GM19463 (cell line): ENCODE measurements around the gene ALX4.

Experiments
- ATAC-seq: cut with Tn5 transposase; IDR thresholded peaks from one replicate; pipeline ENCODE4 v1.9.1; 2021; ENCODE audit warnings: mild to moderate bottlenecking, moderate library complexity; ENCODE audit not compliant: unreplicated experiment

The ALX4 gene

DNA sequence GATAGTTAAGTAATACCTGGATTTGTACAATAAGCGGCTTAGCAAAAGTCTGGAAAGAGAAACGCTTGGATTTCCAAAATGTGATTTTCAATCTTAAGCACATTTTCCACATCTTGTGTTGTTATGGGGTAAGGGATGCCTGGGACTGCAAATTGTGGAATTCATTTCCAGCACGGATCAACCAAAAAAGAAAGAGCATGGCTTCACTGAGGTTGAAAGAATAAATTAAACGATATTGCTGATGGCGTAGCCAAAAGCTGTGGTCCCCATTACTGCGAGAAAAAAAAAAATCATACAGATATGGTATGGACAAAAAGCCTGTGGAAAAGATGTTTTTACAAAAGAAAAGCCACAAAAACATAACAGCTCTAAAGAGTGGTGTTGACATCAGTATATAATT is 26.0 kb upstream of the ALX4 start:
- ATAC-seq: no peak

DNA sequence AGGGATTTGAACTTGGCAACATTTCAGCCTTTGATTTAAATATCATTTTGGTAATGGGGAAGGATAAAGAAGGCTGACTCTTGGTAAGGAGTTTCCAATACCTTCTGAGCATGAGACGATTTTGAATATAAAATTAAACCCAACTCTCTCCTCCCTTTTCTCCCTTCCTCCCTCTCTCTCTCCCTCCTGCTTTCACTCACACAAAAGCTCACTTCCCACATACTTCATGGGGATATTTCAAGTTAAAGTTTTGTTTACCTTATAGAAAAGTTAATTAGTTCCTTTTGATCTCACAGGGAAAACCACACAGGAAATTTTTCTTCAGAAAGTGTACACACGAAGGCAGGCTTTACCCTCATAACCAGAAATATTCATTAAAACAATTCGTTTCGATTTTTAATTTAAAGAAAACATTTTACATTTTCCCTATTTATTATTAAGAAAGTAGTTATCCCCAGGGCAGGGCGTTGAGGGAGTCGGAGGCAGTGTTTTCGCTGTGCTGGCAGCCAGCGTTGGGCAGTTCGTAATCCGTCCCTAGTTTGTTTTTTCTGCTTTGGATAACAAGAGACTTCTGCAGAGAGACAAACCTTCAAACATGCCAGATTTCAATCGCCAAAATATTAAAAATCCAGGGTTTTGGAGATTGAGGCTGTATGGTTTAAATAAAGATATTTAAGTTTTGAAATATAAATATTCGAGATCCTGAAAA is 25.3 kb upstream of the ALX4 start:
- ATAC-seq: no peak

DNA sequence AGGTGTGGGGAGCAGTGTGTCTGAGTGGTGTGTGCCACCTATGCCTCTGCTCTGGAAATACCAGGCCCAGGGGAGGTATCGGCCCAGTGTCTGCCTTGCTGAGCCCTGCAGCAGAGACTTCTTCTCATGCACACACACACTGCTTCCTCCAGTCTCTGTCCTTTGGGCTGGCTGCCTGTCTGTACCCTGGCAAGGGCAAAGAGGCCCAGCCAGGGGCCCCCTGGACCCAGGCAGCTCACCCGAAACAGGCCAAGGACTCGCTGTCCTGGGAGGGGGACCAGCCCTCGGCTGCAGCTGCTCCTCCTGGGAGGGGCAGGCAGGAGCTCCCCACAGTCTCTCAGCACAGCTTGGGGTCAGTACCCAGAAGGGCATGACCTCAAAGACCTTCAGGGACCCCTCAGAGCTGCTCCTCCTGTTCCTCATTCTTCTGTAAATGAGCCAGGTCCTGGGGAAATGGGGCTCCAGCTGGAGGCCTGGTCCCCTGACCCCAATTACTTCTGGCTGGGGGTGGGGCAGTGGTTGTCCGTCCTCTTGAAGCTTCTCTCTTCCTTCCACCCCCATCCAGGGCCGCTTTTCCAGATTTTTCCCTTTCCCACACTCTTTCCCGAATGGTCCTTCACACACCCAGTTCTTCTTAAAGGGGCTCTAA is 24.5 kb upstream of the ALX4 start:
- ATAC-seq: no peak

DNA sequence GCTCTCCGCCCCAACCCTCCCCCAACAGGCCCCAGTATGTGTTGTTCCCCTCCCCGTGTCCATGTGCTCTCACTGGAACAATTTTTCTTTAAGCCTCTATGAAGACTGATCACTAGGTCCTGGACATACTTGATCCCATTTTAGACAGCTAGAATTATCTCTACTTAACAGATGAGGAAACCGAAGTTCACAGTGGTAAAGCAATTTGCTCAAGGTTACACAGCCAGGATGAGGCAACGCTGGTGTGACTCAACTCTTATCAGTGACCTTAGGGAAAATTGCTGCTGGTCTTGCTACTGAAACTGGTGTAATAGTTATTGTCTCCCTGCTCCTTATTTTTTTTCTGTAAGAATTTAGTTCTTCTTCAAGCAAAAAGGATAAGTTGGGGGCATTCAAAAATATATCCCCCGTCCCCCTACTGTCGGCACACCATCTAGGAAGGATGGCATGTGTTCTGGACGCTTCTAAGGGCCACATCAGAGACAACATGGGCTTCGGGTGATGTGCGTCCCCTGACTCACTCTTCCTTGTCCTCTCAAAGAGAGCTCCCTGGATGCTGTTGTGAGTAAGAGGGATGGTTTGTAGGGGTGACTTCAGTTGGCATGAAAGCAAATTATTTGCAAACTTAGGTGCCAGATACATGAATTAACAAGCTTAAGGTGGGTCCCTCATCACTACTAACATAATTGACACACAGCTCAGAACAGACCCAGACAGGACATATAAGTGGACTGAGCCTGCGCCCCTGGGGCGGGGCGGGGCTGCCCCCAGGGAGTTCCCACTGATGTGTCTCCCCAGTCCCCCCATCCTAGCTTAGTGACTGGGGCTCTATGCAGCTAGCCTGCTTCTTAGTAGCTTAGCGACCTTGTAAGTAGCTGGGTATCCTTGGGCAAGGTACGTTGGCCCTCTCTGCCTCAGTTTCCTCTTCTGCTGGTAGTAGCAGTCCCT is 23.6 kb upstream of the ALX4 start:
- ATAC-seq: no peak

DNA sequence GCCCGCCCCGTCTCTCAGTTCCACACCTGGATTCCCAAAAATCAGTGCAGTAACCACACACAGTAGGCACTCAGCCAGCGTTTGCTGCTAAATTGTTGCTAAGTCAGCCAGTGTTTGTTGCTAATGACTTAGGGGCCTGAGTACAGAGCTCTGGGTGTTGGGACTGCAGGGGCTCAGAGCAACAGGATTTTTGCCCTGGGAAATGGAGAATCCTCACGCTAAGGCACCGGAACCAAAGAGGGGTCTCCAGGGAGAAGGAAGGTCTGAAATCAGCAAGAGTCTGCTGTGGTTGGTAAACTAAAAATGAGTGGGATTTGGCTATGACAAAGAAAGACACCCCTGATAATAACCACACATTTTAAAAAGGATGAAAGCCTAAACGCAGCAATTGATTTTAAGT is 22.7 kb upstream of the ALX4 start:
- no peak for ATAC-seq

DNA sequence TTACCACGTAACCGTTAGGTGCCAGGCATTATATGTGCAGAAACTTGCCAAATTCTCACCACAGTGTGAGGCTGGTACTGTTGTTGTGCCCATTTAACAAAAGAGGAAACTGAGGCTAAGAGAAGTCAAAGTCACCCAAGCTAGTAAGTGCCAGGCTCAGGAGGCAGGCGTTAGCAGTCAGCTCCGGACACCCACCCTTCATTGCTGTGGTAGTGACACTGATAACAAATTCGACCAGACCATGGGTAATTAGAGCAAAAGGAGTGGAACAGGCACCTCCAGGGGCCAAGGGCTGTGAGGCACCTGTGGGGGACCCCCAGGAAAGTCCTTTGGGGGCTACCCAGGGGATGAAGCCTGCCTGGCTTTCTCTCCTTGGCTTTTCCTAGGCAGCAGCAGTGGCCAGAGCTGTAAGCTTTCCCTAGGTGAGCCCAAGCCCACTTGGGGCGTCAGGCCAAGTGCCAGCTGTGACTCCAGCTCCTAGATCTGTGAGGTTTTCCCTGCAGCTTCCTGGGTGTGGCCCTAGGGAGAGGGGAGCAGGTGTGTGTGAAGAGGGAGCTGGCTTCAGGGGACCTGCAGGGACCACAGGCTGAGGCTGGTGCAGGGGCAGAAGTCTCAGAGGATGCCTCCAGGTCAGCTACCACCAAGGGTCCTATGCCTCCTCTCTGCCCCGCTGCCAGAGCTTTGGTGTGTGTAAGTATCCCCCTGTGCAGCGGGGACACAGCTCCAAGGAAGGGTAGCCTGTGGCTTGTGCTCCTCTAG is 19.7 kb upstream of the ALX4 start:
- ATAC-seq: no peak

DNA sequence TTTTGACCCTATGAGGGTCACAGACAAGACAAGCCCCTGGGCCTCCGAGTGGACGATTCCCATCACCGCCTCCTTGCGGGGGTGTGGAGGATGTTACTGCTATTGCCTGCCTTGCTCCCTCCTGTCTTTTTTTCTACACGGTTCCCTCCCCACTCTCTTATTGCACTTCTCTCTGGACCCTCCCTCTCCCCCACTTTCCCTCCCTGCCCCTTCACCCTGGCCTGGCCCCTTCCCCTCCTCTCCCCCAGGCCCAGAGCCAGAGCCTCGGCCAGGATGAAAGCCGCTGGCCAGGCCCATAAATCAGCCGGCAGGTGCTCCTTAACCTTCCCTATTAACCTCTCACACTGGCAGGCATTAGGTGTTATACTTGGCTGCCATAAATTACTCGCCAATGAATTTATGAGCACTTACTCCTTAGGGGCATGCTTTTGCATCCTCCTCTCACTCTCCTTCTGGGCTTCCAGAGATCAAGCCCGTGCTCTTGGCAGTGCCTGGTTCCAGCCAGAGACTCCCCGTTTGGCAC is 18.3 kb upstream of the ALX4 start:
- ATAC-seq: no peak

DNA sequence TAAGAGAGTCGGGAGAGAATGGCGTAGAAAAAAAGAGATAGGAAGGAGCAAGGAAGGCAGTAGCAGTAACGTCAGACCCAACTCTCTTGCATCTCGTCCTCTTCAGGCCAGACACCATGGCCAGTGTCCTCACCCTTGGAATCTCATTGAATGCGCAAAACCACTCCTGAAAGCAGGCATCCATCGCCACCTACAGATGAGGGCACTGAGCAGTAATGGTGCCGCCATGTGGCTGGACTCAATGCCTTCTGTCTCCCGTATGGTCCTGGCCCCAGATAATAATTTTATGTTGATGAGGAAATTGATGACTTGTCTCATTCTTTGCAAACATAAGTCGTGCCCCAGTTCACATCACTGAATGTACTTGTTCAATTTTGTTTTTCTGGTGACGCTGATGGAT is 17.8 kb upstream of the ALX4 start:
- no peak for ATAC-seq

DNA sequence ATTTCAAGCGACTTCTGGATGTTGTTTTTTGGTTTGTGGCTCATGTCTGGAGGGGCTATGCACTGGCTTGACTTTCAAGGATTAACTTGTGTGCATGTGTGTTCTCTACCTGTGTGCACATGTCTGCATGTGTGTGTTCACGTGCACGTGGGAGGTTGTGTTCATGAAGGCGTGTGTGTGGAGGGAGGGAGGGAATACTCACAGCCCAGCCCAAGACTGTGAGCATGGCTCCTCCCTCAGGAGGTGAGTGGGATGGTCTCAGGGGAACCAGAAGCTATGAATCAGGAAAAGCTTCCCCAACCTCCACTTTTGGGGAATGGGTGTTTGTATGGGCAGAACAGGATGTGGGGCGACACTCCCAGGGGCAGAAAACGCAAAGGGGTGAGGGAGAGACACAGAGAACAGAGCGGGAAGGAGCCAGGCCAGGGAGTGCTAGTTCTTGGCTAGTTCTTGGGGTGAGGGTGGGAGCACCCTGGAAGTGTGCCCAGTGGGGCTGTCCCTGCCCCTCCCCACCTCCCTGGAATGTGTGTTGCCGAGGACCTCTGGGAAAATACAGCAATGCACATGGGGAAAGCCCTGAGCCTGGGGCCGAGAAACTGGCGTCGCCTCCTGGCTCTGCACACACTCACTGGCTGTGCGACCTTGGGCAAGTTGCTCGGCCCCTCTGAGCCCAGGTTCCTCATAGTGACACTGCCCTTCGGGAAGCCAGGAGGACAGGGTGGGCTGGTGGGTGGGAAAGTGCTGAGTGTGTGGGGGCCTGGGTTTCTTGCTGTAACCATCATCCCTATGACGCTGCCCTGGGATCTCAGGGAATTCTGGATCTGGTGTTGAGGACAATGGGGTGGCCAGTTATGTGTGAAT is 16.9 kb upstream of the ALX4 start:
- no peak for ATAC-seq

DNA sequence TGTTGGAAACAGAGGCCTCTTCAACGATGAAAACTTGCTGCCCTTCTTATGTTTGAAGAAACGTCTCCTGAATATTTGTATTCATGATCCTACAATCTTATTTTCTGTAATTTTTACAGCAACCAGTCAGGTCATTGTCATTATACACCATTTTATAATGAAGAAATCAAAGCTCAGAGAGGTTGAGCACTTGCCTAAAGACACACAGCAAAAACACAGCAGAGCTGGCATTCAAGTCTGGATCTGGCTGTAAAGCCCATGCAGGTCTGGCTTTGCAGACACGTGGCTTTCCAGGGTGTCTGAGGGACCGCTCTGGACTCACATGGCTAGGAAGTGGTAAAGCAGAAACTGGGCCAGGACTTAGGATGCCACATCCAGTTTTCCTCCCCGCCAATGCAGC is 15.8 kb upstream of the ALX4 start:
- no peak for ATAC-seq

DNA sequence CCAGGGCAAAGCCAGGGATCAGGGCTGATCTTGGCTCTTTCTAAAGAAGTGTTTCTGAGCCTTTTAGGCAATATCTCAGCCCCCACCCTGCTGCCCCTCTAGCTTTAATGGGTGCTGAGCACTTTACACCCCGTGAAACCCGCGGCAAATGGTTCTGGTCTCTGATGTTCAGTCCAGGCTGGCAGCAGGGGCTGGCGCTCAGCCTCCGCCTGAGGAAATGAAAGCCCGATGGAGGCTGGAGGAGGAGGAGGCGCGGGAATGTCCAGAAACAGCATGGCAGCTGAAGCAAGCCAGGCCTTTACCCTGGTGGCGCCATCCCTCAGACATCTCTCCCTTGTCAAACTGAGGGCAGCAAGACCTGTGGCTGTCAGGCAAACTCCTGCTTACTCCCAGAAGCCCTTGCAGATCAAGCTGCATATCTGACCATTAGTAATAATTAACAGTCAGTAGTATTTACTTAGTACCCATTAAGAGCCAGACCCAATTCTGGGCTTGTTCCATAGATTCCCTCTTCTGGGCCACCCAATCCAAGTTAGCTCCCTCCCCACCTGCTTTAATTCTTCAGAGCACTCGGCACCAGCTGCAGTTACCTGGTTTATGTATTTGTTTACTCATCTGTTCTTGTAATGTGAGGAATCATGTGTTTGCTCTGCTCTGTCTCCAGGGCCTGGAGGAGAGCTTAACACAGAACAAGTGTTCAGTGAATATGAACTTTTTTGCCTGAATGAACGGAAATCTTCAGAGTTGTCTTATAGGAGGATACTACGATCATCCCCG is 15.0 kb upstream of the ALX4 start:
- no peak for ATAC-seq

DNA sequence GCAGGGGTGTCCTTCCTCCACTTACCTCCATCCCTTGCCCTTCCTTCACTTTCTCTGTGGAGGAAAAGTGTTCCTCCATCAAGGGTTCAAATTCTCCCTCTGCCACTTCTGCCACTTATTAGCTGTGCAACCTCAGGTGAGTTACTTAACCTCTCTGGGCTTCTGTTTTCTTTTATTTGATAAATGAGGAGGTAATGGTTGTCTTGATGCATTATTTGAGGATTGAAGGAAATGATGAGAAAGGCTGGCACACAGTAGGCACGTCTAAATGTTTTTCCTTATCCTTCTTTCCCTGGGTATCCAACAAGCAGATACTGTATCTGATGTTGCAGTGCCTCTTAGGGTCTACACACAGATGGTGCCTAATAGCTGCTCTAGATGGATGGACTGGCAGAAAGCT is 14.3 kb upstream of the ALX4 start:
- no peak for ATAC-seq

DNA sequence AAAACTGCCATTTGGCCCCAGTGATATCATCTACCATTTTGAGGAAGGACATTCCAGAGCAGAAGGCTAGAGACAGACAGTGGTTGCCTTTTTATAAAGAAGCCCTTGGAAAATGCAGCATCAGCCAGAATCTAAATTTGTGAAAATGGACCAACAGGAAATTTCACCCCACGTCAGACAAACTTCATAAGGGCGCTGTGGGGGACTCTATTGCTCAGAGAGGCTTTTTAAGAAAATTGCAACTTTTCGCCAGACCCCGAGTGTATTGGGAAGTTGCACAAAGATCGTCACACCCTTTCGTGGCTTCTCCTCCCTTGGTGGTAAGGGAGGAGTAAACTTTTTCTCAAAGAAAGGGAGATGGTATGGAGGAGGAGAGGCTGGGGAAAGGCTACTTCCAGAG is 12.3 kb upstream of the ALX4 start:
- no peak for ATAC-seq

DNA sequence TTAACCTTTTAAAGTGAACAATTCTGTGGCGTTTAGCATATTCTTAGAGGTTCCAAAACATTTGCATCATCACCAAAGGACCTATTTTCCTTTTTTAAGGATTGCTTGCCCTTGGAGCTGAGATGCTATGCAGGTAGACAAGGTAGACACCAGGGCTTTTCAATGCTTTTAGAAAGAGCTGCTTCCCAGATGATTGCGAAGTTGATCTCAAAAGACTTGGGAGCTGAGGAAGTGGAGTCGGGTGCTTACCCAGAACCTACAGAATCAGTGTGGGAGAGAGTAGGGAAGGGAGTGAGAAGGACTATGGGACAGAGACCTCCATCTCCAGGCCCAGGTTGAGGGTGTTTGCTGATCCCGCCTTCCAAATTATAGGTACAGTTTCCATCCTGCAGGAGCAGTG is 11.1 kb upstream of the ALX4 start:
- ATAC-seq: no peak

DNA sequence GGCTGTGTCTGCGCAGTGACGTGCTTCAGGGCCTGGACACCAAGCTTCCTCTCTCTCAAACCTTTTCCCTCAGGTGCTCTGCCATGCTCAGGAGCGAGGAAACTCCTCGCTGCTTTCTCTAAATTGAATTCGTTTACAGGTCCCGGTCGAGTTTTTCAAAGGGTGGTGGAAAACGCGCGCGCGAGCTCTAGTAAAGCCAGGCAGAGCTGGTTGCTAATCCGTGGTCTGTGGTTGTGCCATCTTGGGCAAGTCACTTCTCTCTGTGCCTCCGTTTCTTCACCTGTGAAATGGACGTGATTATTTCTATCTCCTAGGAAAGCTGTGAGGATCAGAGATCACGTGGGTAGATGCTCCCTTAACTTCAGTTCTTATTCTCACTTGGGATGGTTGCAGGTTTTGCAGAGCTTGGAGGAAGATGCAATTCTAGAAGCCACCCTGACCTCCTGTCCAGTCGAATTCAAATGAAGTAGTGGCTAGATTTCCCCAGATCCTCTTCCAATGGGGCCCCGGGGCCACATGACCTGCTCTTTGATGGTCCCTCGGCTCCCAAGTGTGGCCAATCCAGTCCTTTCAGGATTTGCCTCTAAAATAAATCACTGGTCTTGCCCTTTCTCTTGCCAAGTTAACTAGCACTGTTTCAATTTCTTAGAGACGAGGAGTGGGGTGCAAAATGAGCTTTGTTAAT is 10.5 kb upstream of the ALX4 start:
- ATAC-seq: no peak

DNA sequence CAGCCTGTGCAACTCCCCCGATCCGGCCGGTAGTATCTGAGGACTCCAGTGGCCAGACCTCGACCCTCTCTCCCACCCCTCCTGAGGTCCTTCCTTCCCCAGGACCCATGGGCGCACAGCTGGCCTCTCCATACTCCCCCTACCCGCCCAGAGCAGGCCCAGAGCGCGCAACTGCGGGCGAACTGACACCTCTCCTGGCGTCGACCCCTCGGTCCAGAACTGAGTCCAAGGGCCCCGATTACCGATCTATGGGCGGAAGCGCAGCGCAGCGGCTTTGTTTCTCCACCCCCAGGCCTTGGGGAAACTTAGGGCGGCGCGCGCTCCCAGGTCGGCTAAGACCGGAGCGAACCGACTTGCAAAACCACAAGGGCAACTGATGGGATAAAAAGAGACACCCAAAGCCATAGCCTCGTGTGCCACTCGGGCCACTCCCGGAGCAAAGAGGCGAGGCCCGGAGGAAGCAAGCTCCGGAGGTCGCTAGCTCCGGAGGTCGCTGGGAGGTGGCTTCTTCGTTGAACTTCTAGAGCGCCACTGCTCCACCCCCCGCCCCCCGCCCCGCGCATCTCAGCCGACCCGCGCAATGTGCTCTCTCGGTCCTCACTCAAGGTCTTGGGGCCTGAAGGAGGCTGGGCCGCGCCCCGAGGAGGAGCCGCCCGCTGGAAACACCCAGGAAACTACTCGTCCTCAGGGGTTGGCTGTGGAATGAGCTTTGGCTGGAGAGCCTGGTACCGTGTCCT is 9.8 kb upstream of the ALX4 start:
- ATAC-seq: no peak

DNA sequence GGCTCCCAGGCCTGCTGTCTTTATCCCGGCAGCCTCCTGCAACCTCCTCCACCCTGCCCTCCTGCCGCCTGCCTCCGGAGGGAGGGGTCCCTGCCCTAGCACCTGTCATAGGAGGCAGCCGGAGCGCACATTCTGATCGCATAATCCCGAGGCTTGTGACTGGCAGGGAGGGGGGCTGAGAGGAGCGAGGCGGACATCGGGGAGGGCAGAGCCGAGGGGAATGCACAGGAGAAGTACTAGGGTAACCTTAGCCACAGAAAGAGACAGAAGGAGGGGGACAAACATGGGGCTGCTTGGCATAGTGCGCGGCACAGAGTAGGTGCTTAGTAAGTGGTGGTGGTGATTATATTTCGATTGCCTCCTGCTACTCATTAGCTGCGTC is 9.2 kb upstream of the ALX4 start:
- no peak for ATAC-seq

DNA sequence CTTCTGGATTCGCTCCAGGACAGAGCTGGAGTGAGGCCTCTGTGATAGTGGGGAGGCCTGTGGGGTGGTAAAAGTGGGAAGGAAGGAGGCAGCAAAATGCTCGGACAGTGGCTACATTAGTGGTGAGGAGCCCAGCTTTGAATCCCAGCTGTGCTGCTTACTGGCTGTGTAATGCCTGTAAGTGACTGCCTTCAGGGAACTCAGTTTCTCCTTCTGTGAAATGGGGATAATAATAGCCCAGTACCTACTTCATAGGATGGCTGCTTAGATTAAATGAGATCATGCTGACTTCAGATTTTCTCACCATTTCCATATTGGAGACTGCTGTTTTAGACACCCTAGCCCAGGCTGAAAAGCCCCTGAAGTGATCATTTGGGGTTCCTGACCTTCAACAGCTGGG is 8.4 kb upstream of the ALX4 start:
- no peak for ATAC-seq
